ENCODE results near the gene TMC5.

DNA sequence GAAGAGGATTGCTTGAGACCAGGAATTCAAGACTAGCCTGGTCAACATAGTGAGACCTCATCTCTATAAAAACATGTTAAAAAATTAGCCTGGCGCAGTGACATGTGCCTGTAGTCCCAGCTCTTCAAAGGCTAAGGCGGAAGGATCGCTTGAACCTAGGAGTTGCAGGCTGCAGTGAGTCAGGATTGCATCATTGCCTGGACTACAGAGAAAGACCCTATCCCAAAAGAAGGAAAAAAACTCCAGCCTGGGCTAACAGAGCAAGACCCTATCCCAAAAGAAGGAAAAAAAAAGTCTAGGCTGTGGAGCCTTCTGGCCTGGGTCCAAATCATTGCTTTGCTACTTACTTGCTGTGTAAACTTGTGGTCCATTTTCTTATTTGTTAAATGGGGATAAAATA lies 111.0 kb downstream of the TMC5 start:
- TF ChIP-seq, protein P1, sequence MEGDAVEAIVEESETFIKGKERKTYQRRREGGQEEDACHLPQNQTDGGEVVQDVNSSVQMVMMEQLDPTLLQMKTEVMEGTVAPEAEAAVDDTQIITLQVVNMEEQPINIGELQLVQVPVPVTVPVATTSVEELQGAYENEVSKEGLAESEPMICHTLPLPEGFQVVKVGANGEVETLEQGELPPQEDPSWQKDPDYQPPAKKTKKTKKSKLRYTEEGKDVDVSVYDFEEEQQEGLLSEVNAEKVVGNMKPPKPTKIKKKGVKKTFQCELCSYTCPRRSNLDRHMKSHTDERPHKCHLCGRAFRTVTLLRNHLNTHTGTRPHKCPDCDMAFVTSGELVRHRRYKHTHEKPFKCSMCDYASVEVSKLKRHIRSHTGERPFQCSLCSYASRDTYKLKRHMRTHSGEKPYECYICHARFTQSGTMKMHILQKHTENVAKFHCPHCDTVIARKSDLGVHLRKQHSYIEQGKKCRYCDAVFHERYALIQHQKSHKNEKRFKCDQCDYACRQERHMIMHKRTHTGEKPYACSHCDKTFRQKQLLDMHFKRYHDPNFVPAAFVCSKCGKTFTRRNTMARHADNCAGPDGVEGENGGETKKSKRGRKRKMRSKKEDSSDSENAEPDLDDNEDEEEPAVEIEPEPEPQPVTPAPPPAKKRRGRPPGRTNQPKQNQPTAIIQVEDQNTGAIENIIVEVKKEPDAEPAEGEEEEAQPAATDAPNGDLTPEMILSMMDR (IDR thresholded peaks at IDR 0.05; ENCODE audit: low read depth, low read length, poor library complexity, severe bottlenecking): no peak
- TF ChIP-seq EZH2phosphoT487 (IDR thresholded peaks at IDR 0.05; ENCODE audit: borderline replicate concordance, low read length): no peak

Data from DOHH2 (cell line).